GM21515 (cell line): Measurements from ENCODE around the gene FRY.

Source experiments
- ATAC-seq: cut with Tn5 transposase; IDR thresholded peaks from one replicate; pipeline ENCODE4 v1.9.1; 2021; ENCODE audit not compliant: unreplicated experiment

FRY gene

DNA sequence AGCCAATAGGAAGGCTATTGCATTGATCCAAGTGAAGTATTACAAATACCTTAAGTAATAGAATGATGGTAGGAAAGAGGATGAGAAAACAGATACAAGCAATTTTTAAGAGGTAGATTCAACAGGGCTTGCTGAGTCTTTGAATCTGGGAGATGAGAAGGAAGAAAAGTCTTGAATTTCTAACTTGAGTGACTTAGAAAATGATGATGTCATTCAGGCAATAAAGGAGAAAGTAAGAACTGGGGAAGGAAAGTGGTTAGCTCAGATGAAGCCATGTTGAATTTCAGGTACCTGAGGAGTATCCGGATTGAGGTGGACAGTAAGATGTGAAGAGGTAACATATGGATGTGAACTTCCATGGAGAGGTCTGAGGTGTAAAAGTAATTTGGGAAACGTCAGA lies 15.5 kb upstream of the FRY start:
- ATAC-seq = no peak

- ATAC-seq = no peak
These were observed 14.9 kb upstream of the FRY start for GRCh38 chr13:32016631-32017030.

GRCh38 chr13:32017474-32017873 lies 14.1 kb upstream of the FRY start:
- no peak for ATAC-seq

GRCh38 chr13:32019612-32020233 lies 11.9 kb upstream of the FRY start:
- no peak for ATAC-seq

DNA sequence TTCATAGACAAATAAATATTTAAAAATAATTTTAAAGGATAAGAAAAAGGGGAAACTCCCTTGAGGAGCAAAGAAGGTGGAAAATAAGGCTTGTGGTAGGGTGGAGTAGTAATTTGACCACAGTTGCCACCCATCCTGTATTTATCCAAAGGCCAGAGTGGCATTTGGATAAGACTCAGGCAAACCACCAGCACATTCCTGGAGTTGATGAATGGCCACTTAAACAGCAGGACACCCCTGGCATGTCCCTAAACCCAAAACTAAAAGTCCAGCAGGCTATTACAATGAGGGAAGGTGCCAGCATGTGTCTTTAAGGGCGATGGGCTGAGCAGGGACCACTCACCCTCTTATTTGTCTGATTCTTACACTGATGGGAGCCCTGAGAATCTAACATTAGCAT lies 9.8 kb upstream of the FRY start:
- ATAC-seq = no peak

- no peak for ATAC-seq
These were observed 9.3 kb upstream of the FRY start for GRCh38 chr13:32022311-32022710.

GRCh38 chr13:32023096-32023495 lies 8.5 kb upstream of the FRY start:
- ATAC-seq = no peak

DNA sequence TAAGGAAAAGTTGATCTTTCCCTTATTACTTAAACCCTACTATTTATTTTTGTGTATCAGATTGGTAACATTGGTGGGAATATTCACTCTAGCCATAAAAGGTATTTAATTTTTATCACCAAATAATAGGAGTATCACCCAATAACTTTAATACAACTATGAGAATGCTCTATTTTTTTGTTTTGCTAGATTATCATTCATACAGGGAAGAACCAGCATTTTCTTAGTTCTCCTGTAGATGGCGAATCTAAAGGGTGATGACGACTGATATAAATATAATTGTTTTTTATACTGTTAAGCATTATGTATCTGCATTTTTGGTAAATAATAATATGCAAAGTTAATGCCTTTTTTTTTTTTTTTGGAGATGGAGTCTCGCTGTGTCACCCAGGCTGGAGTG lies 7.9 kb upstream of the FRY start:
- no peak for ATAC-seq

GRCh38 chr13:32024750-32025149 lies 6.8 kb upstream of the FRY start:
- ATAC-seq = no peak

DNA sequence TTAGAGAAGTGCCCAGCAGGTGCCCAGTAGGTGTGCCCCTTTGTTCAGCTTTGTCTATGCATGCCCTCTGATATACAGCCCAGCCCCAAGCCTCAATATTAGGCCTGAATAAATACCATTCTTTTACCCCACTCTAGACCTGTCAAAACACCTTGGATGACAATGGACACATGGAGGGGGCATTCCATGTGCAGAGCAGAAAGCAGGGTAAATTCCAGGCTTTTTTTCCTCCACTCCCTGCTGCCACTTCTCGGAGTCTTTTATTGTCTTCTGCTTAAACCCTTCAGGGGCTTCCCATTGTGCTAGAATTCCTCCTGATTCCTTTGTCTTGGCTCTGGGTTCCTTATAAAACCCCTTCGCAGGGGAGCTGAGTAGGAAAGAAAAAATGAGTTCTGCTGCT lies 5.8 kb upstream of the FRY start:
- ATAC-seq = no peak

- no peak for ATAC-seq
These were observed 5.0 kb upstream of the FRY start for GRCh38 chr13:32026623-32027022.

- ATAC-seq = no peak
These were observed 2.9 kb upstream of the FRY start for GRCh38 chr13:32028711-32029110.

DNA sequence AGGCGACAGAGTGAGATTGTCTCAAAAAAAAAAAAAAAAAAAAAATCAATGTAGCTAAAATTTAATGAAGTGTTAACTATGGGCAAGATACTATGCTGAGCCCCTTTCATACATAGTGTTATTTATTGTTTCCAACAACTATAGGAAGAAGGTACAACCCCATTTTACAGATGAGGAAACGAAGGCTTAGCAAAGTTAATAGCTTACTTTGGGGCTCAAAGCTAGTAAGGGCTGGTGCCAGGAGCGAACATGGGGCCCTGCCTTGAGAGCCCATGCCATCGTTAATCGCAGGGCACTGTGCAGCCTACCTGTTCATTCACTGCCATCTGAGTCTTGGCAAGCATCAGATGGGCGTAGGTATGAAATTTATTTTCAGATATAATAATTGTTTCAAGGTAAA lies 1.9 kb upstream of the FRY start:
- ATAC-seq = no peak

- no peak for ATAC-seq
These were observed 319 bp downstream of the FRY start for GRCh38 chr13:32031815-32032370.

- no peak for ATAC-seq
These were observed 1.2 kb downstream of the FRY start for GRCh38 chr13:32032759-32033158.

- no peak for ATAC-seq
These were observed 2.2 kb downstream of the FRY start for GRCh38 chr13:32033744-32034143.

- no peak for ATAC-seq
These were observed 4.1 kb downstream of the FRY start for GRCh38 chr13:32035716-32036115.

DNA sequence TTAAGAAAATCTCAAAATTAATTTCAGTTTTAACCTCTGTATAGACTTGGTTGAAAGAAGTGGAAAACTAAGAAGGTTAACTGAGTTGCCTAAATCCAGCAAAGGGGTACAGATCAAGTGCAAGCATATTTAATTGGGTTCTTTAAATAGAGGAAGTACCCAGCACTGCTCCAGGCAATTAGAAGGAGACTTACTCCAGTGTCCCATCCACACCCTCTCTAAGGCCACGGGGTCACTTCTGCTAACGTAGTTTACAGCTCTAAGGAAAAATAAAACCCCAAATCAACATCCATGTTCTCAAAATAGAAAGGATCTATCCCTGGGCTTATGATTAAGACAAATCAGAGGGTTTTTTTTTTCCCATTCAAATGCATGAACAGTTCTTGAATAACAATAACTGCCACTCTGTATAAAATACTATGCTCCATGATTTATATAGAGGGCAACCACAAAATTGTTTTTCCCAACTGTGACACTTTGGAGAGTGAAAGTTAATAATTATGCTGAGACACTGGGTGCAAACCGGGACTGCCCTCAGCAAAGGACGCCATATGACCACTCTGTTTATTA lies 4.6 kb downstream of the FRY start:
- ATAC-seq = no peak

DNA sequence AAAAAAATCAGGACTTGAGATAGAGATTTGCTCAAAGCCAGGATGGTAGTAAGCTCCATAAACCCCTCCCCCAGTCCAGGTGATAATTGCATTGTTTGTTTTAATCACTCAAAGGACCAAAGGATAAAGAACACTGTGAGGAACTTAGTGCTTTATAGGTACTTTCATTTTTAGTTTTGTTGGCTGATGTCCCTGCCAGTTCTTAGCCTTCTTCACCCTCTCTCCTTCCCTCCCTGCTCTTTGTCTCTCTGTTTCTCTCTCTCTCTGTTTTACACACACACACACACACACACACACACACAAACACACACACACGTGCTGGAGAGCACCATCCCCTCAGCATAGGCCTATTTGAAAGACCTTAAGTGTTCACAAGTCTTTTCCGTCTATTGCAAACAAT lies 5.2 kb downstream of the FRY start:
- no peak for ATAC-seq

- ATAC-seq = no peak
These were observed 5.9 kb downstream of the FRY start for GRCh38 chr13:32037471-32037870.

DNA sequence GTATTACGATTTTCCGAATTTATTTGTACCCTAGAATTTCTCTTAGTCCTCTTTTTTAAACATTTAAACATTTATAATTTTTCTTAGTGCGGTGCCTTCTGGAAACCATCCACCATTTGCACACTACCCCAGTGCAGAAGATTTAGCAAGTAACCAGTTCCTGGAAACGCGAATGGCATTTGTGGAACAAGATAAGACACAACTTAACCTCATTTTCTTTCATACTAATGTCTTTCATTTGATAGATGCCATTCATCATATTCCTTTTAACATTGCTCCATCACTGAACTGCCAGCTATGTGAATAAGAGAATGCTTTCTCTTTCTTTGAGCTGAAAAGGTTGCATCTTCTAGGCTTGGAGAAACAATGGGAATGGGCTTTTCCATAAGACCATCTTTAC lies 6.8 kb downstream of the FRY start:
- ATAC-seq = no peak

DNA sequence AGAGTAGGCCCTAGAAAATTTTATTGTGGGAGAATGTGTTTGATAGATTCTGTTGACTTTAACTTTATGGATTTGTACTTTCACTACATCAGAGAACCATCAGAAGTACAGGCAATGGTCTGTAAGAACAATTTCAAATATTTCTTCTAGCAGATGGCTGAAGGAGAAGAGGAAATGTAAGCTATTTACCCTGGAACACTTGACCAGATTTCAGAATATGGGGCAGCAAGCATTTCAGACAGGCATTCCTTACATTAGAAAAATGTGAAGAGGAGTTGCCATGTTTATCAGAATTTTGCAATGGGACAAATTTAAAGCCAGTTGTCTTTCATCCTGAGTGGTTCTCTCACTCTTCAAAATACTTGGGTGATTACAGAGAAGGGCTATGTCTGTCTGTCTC lies 7.5 kb downstream of the FRY start:
- no peak for ATAC-seq

- no peak for ATAC-seq
These were observed 8.0 kb downstream of the FRY start for GRCh38 chr13:32039528-32039927.
